ENCODE data around the gene PIK3R5. TPM values are rescaled to one million over a fixed set of nuclear protein-coding genes. Genes with fewer than 3 reads are reported as not detected.

The PIK3R5 gene
- total RNA-seq, 1 experiment from 2014 or later = 2.5 TPM

- no peaks in the 10 kb centered on the region for H3K4me1 ChIP-seq (ENCODE audit: control insufficient read depth in 1 of 2, insufficient read depth in 2 of 2, low read length in 2 of 2)
- no peaks in the 10 kb centered on the region for H3K79me2 ChIP-seq (ENCODE audit: insufficient read depth, low read length)
- no peak for DNase-seq (ENCODE audit: low read depth, low spot score)
- no peak for ATAC-seq
- no peaks in the 10 kb centered on the region for H3K27me3 ChIP-seq (ENCODE audit: insufficient read depth, low read length)
- RAD21 ChIA-PET (ENCODE audit: low non-redundant PET in 1 of 2, low total read pairs in 2 of 2, uncharacterized antibody in 2 of 2, unreplicated experiment in 2 of 2) = no interaction called here
- H3K9me3 ChIP-seq (ENCODE audit: control insufficient read depth in 1 of 2, insufficient read depth in 1 of 2, low read depth in 1 of 2, low read length in 2 of 2) = no peaks in the 10 kb centered on the region
- no peak overlapping the region for H3K9ac ChIP-seq (ENCODE audit: low read length)
- H2AFZ ChIP-seq (ENCODE audit: low read depth, low read length, poor library complexity, severe bottlenecking) = no peak overlapping the region
- H3K4me2 ChIP-seq (ENCODE audit: low read length) = no peak overlapping the region
- BruUV-seq (replicated peaks) = no TSS peak
- no peaks in the 10 kb centered on the region for H4K20me1 ChIP-seq (ENCODE audit: insufficient read depth)
- intact Hi-C loops (cut with micrococcal nuclease) = no loop called here
- POLR2A ChIA-PET = no interaction called here
- H3K36me3 ChIP-seq (ENCODE audit: control insufficient read depth in 1 of 2, insufficient read depth in 2 of 2, low read length in 2 of 2) = no peaks in the 10 kb centered on the region
- no peak overlapping the region for H3K27ac ChIP-seq (ENCODE audit: low read depth, low read length)
- TF ChIP-seq POLR2AphosphoS5 (IDR thresholded peaks at IDR 0.05; ENCODE audit: low read depth, low read length) (no peak), CBX3 (IDR thresholded peaks at IDR 0.05; ENCODE audit: low read depth) (no peak), POLR2A (IDR thresholded peaks at IDR 0.05; ENCODE audit: borderline replicate concordance, extremely low read depth, insufficient read depth, insufficient read length) (no peak), YY1 (IDR thresholded peaks at IDR 0.05; ENCODE audit: extremely low read depth, insufficient replicate concordance, low read depth, low read length) (no peak), FOSL1 (IDR thresholded peaks at IDR 0.05; ENCODE audit: low read depth) (no peak), EZH2 (IDR thresholded peaks at IDR 0.05) (no peak), CEBPB (IDR thresholded peaks at IDR 0.05; ENCODE audit: low read depth) (no peak), ELF1 (IDR thresholded peaks at IDR 0.05; ENCODE audit: borderline replicate concordance, low read depth) (no peak), SRF (IDR thresholded peaks at IDR 0.05; ENCODE audit: low read depth) (no peak), TCF7L2 (IDR thresholded peaks at IDR 0.05; ENCODE audit: borderline replicate concordance, extremely low read depth, insufficient read depth, insufficient read length) (no peak), EGR1 (IDR thresholded peaks at IDR 0.05; ENCODE audit: low read depth) (no peak), RAD21 (IDR thresholded peaks at IDR 0.05; ENCODE audit: low read depth) (no peak), SIN3A (IDR thresholded peaks at IDR 0.05; ENCODE audit: low read depth) (no peak), MAX (IDR thresholded peaks at IDR 0.05) (no peak)
- TF ChIP-seq, protein P1, sequence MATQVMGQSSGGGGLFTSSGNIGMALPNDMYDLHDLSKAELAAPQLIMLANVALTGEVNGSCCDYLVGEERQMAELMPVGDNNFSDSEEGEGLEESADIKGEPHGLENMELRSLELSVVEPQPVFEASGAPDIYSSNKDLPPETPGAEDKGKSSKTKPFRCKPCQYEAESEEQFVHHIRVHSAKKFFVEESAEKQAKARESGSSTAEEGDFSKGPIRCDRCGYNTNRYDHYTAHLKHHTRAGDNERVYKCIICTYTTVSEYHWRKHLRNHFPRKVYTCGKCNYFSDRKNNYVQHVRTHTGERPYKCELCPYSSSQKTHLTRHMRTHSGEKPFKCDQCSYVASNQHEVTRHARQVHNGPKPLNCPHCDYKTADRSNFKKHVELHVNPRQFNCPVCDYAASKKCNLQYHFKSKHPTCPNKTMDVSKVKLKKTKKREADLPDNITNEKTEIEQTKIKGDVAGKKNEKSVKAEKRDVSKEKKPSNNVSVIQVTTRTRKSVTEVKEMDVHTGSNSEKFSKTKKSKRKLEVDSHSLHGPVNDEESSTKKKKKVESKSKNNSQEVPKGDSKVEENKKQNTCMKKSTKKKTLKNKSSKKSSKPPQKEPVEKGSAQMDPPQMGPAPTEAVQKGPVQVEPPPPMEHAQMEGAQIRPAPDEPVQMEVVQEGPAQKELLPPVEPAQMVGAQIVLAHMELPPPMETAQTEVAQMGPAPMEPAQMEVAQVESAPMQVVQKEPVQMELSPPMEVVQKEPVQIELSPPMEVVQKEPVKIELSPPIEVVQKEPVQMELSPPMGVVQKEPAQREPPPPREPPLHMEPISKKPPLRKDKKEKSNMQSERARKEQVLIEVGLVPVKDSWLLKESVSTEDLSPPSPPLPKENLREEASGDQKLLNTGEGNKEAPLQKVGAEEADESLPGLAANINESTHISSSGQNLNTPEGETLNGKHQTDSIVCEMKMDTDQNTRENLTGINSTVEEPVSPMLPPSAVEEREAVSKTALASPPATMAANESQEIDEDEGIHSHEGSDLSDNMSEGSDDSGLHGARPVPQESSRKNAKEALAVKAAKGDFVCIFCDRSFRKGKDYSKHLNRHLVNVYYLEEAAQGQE (IDR thresholded peaks at IDR 0.05; ENCODE audit: low read depth) = no peak
- TF ChIP-seq, protein P2, sequence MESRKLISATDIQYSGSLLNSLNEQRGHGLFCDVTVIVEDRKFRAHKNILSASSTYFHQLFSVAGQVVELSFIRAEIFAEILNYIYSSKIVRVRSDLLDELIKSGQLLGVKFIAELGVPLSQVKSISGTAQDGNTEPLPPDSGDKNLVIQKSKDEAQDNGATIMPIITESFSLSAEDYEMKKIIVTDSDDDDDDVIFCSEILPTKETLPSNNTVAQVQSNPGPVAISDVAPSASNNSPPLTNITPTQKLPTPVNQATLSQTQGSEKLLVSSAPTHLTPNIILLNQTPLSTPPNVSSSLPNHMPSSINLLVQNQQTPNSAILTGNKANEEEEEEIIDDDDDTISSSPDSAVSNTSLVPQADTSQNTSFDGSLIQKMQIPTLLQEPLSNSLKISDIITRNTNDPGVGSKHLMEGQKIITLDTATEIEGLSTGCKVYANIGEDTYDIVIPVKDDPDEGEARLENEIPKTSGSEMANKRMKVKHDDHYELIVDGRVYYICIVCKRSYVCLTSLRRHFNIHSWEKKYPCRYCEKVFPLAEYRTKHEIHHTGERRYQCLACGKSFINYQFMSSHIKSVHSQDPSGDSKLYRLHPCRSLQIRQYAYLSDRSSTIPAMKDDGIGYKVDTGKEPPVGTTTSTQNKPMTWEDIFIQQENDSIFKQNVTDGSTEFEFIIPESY (IDR thresholded peaks at IDR 0.05; ENCODE audit: extremely low read depth, insufficient replicate concordance, low read length) = no peak
- CTCF ChIA-PET = no interaction called here
- no peaks in the 10 kb centered on the region for H3K9me2 ChIP-seq (ENCODE audit: insufficient read depth)
- no peak overlapping the region for H3K4me3 ChIP-seq (replicated peaks in 1 of 2; ENCODE audit: low read depth in 1 of 2, low read length in 2 of 2)
Measured at GRCh38 chr17:8968503-8968902, 3.0 kb upstream of the PIK3R5 start.

All from HCT116 (cell line).